Cardiac fibroblast (primary cell): ENCODE measurements around the gene SRL.

Experiments
- DNase-seq, 2 donors: peaks; one replicate each; pipeline versions ENCODE4 v3.0.0 to v3.0.0-alpha.2; 2010; ENCODE audit warnings: low read depth in 2 of 2
- H3K4me3 ChIP-seq, 2 donors: replicated peaks in 1 of 2; 1 replicate in 1 of 2; 2 replicates in 1 of 2; pipeline ENCODE4 v1.5.1; 2011; ENCODE audit warnings: low read depth in 2 of 2, low read length in 2 of 2, mild to moderate bottlenecking in 2 of 2, moderate library complexity in 1 of 2
- CTCF ChIP-seq: IDR thresholded peaks from one replicate; pipeline ENCODE4 v1.5.1; 2011; ENCODE audit warnings: low read depth, mild to moderate bottlenecking, low read length, inconsistent platforms

SRL gene

DNA sequence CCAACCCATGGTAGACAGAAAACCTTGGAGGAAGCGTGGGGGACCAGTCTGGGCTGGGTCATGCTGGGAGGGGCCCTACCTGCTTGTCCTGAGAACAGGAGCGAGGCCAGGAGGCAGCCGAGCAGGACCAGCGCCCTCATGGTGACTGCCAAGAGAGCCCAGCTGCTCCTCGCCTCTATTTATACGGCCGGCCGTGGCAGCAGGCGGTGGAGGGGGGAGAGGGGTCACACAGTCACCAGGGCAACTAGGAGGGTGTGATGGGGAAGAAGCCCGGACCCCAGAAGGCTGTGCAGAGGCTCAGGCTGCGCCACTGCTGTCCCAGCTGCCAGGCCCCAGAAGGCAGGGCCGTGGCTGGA, at the start of gene SRL:
Gene SRL, minus strand, starts transcription at position 153 of the 356 bp plus-strand sequence. Its CDS starts 13 bp downstream, at position 140.
- DNase-seq = no peak
- TF ChIP-seq CTCF = no peak
- no peak within 1 kb of the TSS for H3K4me3 ChIP-seq

- TF ChIP-seq CTCF = peak; percentile 20
- DNase-seq = peak; percentile 78 to 92
- no peak overlapping the region for H3K4me3 ChIP-seq
These were observed 48.5 kb upstream of the SRL start for GRCh38 chr16:4290236-4290830.

- TF ChIP-seq CTCF = peak; percentile 91
- no peak overlapping the region for H3K4me3 ChIP-seq
These were observed 46.5 kb upstream of the SRL start for GRCh38 chr16:4288148-4288921.

DNA sequence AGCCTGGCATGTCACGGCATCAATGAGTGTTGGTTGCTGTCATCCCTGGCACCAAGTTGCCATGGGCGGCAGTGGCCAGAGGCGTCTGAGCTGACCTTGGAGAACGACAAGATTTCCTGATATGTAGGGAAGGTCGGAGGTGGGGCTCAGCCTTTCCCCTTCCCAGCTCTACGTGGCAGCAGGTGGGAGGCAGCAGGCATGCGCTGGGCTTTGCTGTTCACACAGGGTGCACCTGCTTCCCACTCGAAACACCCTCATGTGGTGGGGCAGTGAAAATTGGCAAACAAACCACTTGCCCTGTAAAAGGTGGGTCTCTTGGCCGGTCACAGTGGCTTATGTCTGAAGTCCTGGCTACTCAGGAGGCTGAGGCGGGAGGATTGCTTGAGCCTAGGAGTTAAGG, 43.3 kb upstream of the SRL start:
- no peak for TF ChIP-seq CTCF
- H3K4me3 ChIP-seq = no peak overlapping the region
- no peak for DNase-seq

More at GRCh38 chr16:4288148-4288921, 46.5 kb upstream of the SRL start:
- DNase-seq = peak; percentile 57 to 79

DNA sequence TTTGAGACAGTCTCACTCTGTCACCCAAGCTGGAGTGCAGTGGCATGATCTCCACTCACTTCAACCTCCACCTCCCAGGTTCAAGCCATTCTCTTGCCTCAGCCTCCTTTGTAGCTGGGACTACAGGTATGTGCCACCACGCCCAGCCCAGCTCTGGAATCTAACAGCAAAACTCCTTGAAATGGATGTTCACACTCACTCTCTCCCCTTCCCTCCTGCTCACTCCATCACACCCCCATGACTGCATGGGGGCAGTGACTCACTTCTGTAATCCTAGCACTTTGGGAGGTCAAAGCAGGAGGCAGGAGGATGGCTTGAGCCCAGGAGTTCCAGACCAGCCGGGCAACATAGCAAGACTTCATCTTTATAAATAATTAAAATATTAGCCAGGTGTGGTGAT, 42.1 kb upstream of the SRL start:
- H3K4me3 ChIP-seq = no peak overlapping the region
- no peak for TF ChIP-seq CTCF
- DNase-seq = peak in 1 of 2 donors; percentile 34

DNA sequence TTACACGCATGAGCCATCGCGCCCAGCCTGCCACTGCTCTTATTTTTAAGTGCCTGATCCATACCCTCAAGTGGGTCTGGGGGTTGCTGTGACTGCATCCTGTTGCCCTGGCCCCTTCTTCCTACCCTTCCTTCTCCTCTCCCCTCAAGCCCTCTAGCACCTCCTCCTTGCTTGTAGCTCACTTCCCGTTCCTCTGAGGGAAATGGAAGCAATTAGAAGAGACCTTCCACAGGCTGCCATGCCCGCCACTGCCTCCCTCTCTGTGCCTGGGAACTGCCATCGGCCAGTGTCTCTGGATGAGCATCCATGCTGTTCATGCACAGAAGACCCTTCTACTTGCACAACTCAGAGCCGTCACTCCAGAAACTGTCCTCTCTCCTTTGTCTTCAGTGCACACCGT, 41.6 kb upstream of the SRL start:
- TF ChIP-seq CTCF = no peak
- H3K4me3 ChIP-seq = no peak overlapping the region
- no peak for DNase-seq
